GM21423 (cell line): Measurements from ENCODE around the gene ACACB.

ENCODE experiments used
- ATAC-seq: cut with Tn5 transposase; IDR thresholded peaks from one replicate; pipeline ENCODE4 v1.9.1; 2021; ENCODE audit warnings: mild to moderate bottlenecking, moderate library complexity; ENCODE audit not compliant: unreplicated experiment

ACACB gene

GRCh38 chr12:109115758-109116610, at the start of gene ACACB:
Gene ACACB, plus strand, starts transcription at chr12:109116587. Its CDS starts 22,819 bp downstream, at chr12:109139406.
- no peak for ATAC-seq

DNA sequence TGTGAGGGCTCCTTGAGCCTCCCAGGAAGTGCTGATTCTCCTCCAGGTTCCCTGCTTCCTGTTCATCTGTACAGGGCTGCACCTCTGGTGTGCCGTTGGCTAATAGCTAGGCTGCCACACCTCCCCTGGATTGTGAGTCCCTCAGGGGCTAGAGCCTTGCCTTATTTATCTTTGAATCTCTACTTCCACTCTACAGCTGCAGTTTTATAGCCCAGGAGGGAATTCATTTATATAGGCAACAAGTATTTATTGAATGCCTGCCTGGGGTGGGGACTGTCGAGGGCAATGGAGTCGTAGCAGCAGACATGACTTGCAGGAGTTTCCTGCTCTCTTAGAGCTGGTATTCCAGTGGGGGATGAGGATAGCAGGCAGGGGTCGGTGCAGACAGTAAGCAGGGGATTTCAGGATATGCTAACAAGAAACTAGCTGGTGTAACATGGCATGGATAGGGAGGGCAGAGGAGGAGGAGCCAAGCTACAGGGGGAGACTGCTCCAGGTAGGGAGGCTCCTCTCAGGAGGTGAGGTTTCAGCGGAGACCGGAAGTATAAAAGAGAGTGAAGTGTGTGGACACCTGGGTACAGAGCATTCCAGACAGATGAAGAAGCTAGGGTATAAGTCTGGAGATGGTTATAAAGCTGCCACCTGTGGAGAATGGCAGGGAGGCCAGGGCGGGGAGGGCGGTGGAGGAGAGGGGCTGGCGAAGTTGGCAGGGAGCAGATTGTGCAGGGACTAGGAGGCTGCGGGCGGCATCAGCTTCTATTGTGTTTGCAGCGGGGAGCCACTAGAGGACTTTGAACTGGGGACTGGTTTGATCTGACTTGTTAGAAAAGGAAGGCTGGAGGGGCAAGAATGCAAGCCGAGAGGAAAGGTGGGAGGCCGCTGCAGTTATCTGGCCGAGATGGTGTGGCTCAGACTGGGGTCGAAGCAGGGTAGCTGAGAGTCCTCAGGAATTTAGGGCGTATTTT, 46.8 kb upstream of the ACACB start:
- no peak for ATAC-seq

- ATAC-seq: no peak
Measured at GRCh38 chr12:109074866-109075265, 41.5 kb upstream of the ACACB start.

GRCh38 chr12:109082751-109083150, 33.6 kb upstream of the ACACB start:
- no peak for ATAC-seq

GRCh38 chr12:109084425-109084824, 32.0 kb upstream of the ACACB start:
- ATAC-seq: no peak

- no peak for ATAC-seq
Measured at GRCh38 chr12:109085590-109085989, 30.8 kb upstream of the ACACB start.

DNA sequence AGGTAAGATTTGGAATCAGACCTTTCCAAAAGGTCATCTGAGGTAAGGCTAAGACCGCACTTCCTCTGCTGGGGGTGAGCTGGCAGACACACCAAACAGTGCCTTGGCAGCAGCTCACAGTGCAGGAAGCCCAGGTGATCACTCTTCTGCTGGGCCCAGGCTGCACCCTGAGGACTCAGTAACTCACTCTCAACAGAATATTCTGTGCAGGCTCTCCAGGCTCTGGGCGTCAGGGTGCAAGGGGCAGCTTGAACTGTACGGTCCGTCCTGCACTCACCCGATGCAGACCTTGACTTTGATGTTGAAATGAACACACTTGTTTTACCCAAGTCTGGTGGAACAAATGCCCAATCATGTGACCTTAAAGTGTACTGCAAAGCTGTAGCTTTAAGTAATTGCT, 29.1 kb upstream of the ACACB start:
- ATAC-seq: no peak

- ATAC-seq: no peak
Measured at GRCh38 chr12:109088818-109089217, 27.6 kb upstream of the ACACB start.

DNA sequence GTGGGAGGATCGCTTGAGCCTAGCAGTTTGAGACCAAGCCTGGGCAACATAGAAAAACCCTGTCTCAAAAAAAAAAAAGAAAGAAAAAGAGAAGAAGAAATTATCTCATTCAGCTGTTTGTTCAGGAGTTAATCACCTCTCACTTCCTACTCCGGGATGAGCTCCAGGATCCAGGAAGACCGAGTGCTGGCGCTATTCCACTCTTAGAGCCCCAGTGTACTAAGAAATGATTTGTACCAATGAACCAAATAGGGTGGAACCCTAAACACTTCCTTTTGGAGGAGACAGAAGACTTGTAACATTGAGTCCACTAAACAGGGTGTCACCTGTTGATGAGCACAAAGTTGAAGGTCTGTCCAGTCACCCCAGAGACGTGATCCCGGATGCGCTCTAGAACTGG, 26.7 kb upstream of the ACACB start:
- no peak for ATAC-seq

DNA sequence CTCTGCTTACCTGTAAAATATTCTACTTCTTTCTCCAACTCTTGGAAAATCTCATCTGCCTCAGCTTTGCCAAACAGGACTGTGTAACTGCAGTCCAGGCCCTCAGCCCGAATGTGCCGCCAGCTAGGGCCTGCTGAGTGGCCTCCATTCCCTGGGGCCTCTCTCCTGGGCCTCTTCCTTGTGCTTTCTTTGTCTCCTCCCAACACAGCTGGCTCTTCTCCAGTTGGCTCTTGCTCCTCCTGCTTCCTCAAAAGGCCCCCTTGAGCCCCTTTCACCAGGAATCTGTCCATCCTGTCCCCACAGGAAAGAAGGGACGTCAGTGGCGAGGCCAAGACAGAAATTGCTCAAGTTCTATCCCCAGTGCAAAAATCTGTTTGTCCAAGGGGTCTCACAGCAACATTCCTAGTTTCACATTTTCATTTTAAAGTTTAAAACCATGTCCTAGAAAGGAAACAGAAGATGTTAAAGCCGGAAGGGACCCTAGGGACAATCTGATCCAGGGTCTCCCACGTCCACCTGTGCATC, 23.8 kb upstream of the ACACB start:
- no peak for ATAC-seq

DNA sequence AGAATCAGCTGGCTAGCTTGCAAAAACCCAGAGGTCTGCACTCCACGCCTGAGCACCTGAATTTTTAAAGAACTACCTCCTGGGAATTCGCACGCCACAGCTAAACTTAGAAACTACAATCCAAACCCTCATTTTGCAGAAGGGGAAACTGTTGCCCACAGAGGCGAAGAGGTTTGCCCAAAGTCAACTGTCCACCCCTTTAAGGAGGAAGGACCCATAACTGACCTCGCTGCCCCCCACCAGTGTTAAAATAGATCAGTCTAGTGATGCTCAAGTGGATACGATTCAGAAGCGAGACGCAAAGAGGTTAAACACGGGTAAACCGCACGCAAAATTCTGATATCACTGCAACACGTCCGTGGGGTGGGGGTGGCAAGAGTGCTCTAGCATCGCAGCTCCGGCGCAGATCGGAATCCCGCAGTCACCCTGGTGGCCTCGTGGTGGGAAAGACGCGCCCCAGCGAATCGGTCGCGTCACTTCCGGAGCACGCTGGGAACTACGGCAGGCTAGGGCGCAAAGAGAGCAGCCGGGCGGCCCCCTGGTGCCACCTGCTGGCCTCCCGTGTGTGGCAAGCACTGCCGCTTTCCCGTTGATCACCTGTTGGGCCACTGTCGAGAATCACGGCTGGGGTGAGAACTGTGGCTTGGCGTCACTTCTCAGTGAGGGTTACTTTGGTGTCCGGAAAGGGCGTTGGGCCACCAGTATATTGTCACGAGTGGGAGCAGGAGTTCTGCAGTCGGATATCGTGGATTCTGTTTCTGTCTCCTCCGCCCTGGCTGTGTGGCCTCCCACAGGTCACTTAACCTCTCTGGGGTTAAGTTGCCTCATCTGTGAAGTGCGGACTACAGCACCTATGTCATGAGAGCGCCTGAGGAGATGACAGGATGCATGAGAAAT, 23.1 kb upstream of the ACACB start, which contains the start of gene ALKBH2:
ALKBH2 (minus strand) TSS at position 451 of the 897 bp plus-strand sequence. CDS start 686 bp downstream, outside the sequence.
- peak; percentile 60 for ATAC-seq

DNA sequence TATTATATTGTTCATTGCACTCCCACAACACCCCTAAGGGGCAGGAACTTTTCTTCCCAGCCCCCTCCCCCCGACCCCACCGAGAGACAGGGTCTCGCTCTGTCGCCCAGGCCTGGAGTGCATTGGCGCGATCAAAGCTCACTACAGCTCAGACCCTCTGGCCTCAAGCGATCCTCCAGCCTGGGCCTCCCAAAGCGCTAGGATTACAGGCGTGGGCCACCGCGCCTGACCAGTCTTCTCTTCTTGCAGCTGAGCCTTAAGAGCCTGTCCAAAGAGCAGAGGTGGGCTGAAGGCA, 19.3 kb upstream of the ACACB start:
- no peak for ATAC-seq

DNA sequence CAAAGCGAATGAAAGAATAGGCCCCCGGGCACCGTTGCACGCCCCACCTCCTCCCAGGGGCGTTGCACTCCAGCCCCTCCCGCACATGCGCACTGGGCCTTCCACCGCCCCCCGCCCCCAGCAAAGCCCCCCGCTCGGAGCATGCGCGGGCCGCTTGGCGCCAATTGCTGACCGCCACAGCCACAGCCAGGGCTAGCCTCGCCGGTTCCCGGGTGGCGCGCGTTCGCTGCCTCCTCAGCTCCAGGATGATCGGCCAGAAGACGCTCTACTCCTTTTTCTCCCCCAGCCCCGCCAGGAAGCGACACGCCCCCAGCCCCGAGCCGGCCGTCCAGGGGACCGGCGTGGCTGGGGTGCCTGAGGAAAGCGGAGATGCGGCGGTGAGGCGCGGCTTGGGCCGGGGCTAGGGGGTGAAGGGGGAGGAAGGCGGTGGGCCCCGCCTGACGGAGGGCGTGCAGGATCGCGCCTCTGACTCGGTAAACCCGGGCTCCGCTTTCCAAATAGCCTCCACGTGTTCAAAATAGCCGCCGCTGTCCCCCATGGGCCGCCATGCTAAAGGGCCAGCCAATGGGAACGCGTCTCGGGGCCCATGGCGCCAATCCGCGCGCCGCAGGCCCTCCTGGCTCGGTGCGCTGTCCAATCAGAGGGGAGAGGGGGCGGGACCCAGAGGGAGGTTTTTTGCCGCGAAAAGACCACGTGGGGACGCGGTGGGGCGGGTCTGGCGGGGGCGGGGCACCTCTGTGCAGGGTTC, 18.8 kb upstream of the ACACB start, which contains the start of gene UNG:
UNG (plus strand) TSS at position 163 of the 748 bp plus-strand sequence; CDS start at position 246, 83 bp downstream.
- ATAC-seq: peak; percentile 87

- peak; percentile 20 for ATAC-seq
Measured at GRCh38 chr12:109098183-109098604, 18.2 kb upstream of the ACACB start.

- ATAC-seq: no peak
Measured at GRCh38 chr12:109098651-109099050, 17.7 kb upstream of the ACACB start.

- no peak for ATAC-seq
Measured at GRCh38 chr12:109099431-109100020, 16.9 kb upstream of the ACACB start.

GRCh38 chr12:109100741-109101140, 15.6 kb upstream of the ACACB start:
- no peak for ATAC-seq

GRCh38 chr12:109102491-109102890, 13.9 kb upstream of the ACACB start:
- no peak for ATAC-seq

DNA sequence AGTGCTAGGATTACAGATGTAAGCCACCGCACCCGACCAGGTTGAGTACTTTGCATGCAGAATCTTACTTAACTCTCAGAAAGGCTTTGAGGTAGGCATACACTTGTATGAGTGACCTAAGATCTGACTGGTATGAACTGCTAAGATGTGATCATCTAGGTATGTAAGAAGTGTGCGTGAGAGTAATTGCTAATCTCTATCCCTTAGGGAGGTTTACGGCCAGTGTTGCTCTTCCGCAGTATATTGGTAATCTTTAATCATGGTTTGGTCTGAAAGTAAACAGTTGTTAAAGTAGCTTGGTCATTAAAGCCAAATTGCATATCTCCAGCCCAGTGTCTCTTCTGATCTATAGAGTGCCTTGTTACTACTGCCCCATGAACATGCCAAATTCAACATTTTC, 11.2 kb upstream of the ACACB start:
- ATAC-seq: no peak
